Activated B cell treated with CpG ODN at 0.5 μM for 24 hours (primary cell): Measurements from ENCODE around the gene FOXI3. TPM values are rescaled to one million over a fixed set of nuclear protein-coding genes. Genes with fewer than 3 reads are reported as not detected.

Experiments
- ATAC-seq: fragments of 200-7000 bp; cut with Tn5 transposase; one replicate; pipeline ENCODE4 v1.10.0; 2021; ENCODE audit warnings: low read depth, mild to moderate bottlenecking, moderate library complexity
- CTCF ChIA-PET: fragments of 350-600 bp; sonication (Branson Sonifier 250); formaldehyde crosslinking; loops from one replicate; lab custom pipeline; 2021; ENCODE audit warnings: antibody characterized with exemption; lab: Charles Lee
- POLR2A ChIA-PET: fragments of 350-600 bp; sonication (Branson Sonifier 250); formaldehyde crosslinking; loops from one replicate; lab custom pipeline; 2021; ENCODE audit warnings: antibody characterized with exemption; lab: Charles Lee
- DNase-seq: peaks from one replicate; pipeline ENCODE4 v3.0.0; 2022
- H3K27ac Mint-ChIP-seq: one replicate; pipeline ENCODE4 v1.8.0; 2020; ENCODE audit warnings: mixed read lengths
- H3K27me3 Mint-ChIP-seq: one replicate; pipeline ENCODE4 v1.8.0; 2021; ENCODE audit warnings: mixed read lengths
- H3K36me3 Mint-ChIP-seq: one replicate; pipeline ENCODE4 v1.8.0; 2021; ENCODE audit warnings: low read depth, mixed read lengths
- H3K4me1 Mint-ChIP-seq: one replicate; pipeline ENCODE4 v1.8.0; 2021; ENCODE audit warnings: mixed read lengths
- H3K4me3 Mint-ChIP-seq: one replicate; pipeline ENCODE4 v1.8.0; 2020; ENCODE audit warnings: mild to moderate bottlenecking, mixed read lengths
- H3K9me3 Mint-ChIP-seq: one replicate; pipeline ENCODE4 v1.8.0; 2020; ENCODE audit warnings: mixed read lengths
- intact Hi-C: fragments of 100-400 bp; cut with micrococcal nuclease; formaldehyde crosslinking; loops from one replicate; pipeline ENCODE4 v1.15.1; 2024
- total RNA-seq: library from RNA; stranded (reverse); gene quantifications from 2 replicates; pipeline ENCODE4 v1.2.3, GENCODE V29; 2022
- TF ChIP-seq, protein P1 (sequence below): fragments of 200-600 bp; IDR thresholded peaks from one replicate; pipeline ENCODE4 v1.8.0; 2022; ENCODE audit warnings: antibody characterized with exemption, mild to moderate bottlenecking

Gene FOXI3
- total RNA-seq, 1 donor from 2014 or later, result not detected

DNA sequence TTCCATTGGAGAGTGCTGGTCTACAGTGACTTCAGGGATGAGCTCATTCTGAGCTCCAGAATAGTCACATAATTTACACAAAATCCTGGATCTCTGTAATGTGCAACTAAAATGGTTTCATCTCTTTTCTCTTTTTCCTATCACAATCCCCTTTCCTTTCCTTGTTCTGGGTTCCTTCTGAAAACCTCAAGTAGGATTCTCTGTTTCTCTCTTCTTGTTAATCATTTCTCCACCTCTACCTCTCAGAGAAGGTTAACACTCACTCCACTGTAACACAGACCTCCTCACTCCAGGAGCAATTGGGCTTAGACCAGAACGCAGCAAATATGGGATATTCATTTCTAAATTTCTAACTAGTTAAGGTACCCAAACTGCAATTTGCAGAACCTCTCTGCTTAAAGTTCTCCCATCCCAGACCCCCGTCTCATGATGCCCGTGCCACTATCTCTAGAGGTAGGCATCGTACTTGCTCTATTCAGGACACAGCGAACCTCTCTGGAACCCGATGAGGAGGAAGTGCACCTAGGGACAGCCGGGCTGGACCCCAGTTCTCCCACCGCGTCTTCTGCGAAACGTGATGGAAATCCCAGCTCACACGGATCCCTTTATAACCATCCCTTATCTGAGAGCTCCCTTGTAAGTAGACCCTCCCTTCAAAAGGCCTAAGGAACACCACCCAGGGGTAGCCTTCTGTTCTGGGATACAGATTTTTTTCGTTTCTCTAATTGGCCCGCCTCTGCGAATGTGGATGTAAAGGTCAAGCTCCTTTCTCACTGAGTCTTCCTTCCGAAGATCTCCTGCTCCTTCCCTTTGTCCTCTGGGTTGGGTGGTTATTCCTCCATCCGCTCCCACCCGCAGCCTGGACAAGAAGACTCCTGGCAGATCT, 1.3 kb downstream of the FOXI3 start:
- ChIA-PET CTCF (no interaction called here), POLR2A (no interaction called here)
- H3K27me3 Mint-ChIP-seq, result peaks cover 51% of the 10 kb centered on the region
- ATAC-seq (no peak), DNase-seq (no peak)
- H3K9me3 Mint-ChIP-seq, result no peaks in the 10 kb centered on the region
- no peak overlapping the region for H3K27ac Mint-ChIP-seq
- H3K36me3 Mint-ChIP-seq, result no peaks in the 10 kb centered on the region
- H3K4me3 Mint-ChIP-seq, result peak overlapping the region; percentile 74
- intact Hi-C loops, result no loop called here
- TF ChIP-seq, protein P1, sequence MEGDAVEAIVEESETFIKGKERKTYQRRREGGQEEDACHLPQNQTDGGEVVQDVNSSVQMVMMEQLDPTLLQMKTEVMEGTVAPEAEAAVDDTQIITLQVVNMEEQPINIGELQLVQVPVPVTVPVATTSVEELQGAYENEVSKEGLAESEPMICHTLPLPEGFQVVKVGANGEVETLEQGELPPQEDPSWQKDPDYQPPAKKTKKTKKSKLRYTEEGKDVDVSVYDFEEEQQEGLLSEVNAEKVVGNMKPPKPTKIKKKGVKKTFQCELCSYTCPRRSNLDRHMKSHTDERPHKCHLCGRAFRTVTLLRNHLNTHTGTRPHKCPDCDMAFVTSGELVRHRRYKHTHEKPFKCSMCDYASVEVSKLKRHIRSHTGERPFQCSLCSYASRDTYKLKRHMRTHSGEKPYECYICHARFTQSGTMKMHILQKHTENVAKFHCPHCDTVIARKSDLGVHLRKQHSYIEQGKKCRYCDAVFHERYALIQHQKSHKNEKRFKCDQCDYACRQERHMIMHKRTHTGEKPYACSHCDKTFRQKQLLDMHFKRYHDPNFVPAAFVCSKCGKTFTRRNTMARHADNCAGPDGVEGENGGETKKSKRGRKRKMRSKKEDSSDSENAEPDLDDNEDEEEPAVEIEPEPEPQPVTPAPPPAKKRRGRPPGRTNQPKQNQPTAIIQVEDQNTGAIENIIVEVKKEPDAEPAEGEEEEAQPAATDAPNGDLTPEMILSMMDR, result no peak
- peaks cover 10% of the 10 kb centered on the region for H3K4me1 Mint-ChIP-seq

DNA sequence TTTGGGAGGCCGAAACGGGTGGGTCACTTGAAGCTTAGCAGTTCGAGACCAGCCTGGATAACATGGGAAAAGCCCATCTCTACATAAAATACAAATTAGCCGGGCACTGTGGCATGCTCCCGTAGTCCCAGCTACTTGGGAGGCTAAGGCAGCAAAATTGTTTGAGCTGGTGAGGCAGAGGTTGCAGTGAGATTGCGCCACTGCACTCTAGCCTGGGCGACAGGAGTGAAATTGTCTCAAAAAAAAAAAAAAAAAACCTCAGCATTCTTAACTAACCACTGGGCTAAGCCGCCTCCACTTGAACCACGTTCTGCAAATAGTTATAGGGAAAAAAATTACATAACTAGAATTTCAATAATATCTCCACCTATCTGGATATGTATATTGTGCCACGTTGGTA, 2.3 kb downstream of the FOXI3 start:
- ATAC-seq (no peak), DNase-seq (no peak)
- no peaks in the 10 kb centered on the region for H3K36me3 Mint-ChIP-seq
- H3K27ac Mint-ChIP-seq, result no peak overlapping the region
- POLR2A ChIA-PET, result no interaction called here
- TF ChIP-seq, protein P1, result no peak
- intact Hi-C loops, result no loop called here
- peaks cover 51% of the 10 kb centered on the region for H3K27me3 Mint-ChIP-seq
- peaks cover 10% of the 10 kb centered on the region for H3K4me1 Mint-ChIP-seq
- no peak overlapping the region for H3K4me3 Mint-ChIP-seq
- CTCF ChIA-PET, result no interaction called here
- no peaks in the 10 kb centered on the region for H3K9me3 Mint-ChIP-seq

DNA sequence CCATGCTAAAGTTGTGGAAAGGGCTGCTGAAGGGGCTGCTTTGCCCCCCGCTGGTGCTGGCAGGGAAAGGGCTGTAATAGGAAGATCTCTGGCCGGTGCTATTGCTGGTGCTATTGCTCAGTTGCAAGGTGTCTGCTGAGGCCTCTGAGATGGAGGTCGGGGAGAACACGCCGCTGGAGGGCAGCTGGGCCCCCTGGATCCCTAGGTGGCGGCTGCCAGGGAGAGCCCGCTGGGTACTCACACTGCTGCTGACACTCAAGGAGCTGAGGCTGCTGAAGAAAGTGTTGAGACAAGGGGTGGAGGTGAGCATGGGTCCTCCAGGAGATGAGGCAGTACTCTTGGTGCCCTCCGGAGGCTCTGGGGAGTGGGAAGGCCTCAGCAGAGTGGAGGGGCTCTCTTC, 4.2 kb downstream of the FOXI3 start:
- ChIA-PET CTCF (no interaction called here), POLR2A (no interaction called here)
- intact Hi-C loops, result no loop called here
- Mint-ChIP-seq H3K27ac (no peak overlapping the region), H3K9me3 (no peaks in the 10 kb centered on the region), H3K4me3 (no peak overlapping the region), H3K4me1 (peaks cover 10% of the 10 kb centered on the region), H3K27me3 (peaks cover 47% of the 10 kb centered on the region), H3K36me3 (no peaks in the 10 kb centered on the region)
- no peak for DNase-seq
- TF ChIP-seq, protein P1, result no peak
- no peak for ATAC-seq

DNA sequence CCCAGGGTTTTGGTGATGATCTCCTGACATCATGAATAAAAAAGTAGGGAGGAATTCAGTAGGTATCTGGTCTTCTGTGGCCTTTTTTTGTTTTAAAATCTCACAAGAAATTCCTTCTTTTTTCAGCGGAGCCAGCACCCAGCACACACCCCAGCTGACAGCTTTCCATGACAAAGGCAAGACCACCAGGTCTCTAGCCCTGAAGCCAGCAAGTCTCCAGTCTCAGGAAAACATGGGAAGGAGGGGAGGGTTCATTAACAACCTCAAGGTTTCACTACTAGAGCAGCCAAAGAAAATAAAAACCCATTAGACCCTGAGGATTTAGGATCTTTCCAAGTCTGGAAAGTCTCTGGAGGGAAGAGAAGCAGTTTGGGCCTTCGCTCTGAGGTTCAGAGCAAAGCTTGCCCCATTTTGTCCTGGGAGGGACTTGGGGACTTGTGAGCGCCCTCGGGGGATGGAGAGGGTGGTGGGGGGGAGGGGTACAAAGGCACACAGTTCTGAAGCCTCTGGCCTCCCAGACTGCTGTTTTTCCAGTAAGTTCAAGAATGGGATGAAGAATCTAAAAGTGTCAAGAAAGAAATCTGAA, 9.0 kb downstream of the FOXI3 start:
- Mint-ChIP-seq H3K9me3 (no peaks in the 10 kb centered on the region), H3K36me3 (no peaks in the 10 kb centered on the region), H3K27me3 (peaks cover 42% of the 10 kb centered on the region), H3K4me1 (no peaks in the 10 kb centered on the region), H3K4me3 (no peak overlapping the region), H3K27ac (no peak overlapping the region)
- DNase-seq (no peak), ATAC-seq (no peak)
- intact Hi-C loops, result no loop called here
- TF ChIP-seq, protein P1, result no peak
- POLR2A ChIA-PET, result no interaction called here
- CTCF ChIA-PET, result no interaction called here

DNA sequence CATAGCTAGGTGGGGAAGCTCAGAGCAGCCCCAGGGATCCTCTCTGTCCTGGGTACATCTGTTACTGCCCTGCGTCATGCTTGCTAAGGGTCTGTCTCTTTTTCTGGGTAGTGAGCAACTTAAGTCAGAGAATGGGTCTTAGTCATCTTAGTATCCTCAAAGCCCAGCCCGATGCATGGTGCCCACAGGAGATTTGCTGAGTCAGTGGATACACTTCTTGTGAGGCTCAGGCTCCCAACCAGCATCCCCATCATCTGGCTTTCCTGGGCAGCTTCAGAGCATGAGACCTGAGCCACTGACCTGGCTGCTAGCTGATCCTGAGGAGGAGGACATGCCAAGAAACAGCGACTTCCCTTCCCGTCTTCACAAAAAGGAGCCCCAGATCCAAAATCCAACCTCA, 10.0 kb downstream of the FOXI3 start:
- H3K4me3 Mint-ChIP-seq, result no peak overlapping the region

More for the DNA sequence above, 10.0 kb downstream of the FOXI3 start:
- ATAC-seq (no peak), DNase-seq (no peak)
- CTCF ChIA-PET, result no interaction called here
- Mint-ChIP-seq H3K4me1 (no peaks in the 10 kb centered on the region), H3K36me3 (no peaks in the 10 kb centered on the region), H3K27me3 (peaks cover 33% of the 10 kb centered on the region), H3K27ac (no peak overlapping the region), H3K9me3 (no peaks in the 10 kb centered on the region)
- TF ChIP-seq, protein P1, result no peak
- POLR2A ChIA-PET, result no interaction called here
- intact Hi-C loops, result no loop called here
